Suprapubic skin (tissue), 4 donors: ENCODE measurements around the gene ANKH.

ENCODE experiments used
- CTCF ChIP-seq, 2 donors: fragments of 200-600 bp in 1 of 2; fragments of 450-650 bp in 1 of 2; sonication (generic) in 1 of 2; IDR thresholded peaks; one replicate each; pipeline ENCODE4 v1.5.1; 2016 to 2019; ENCODE audit warnings: antibody characterized with exemption in 2 of 2, mild to moderate bottlenecking in 1 of 2, moderate library complexity in 1 of 2
- POLR2A ChIP-seq, 2 donors: fragments of 450-650 bp; IDR thresholded peaks; one replicate each; pipeline ENCODE4 v1.6.1; 2017; ENCODE audit warnings: antibody characterized with exemption in 2 of 2, mild to moderate bottlenecking in 2 of 2, moderate library complexity in 2 of 2
- POLR2AphosphoS5 ChIP-seq, 3 donors: sonication (generic); formaldehyde crosslinking; IDR thresholded peaks; one replicate each; pipeline ENCODE4 v1.6.1; 2017; ENCODE audit warnings: antibody characterized with exemption in 3 of 3

GRCh38 chr5:14842117-14842516, 29.5 kb downstream of the ANKH start:
- TF ChIP-seq CTCF (IDR thresholded peaks at IDR 0.05): no peak
- TF ChIP-seq POLR2A (IDR thresholded peaks at IDR 0.05): no peak
- no peak for TF ChIP-seq POLR2AphosphoS5 (IDR thresholded peaks at IDR 0.05)
